ENCODE measurements around the gene BCL2L11.

The BCL2L11 gene

GRCh38 chr2:111117598-111118480 lies 2.9 kb upstream of the BCL2L11 start:
- no peak for DNase-seq (ENCODE audit: low spot score)

GRCh38 chr2:111118481-111118980 lies 2.2 kb upstream of the BCL2L11 start:
- no peak for DNase-seq (ENCODE audit: low spot score)

GRCh38 chr2:111118981-111119821 lies 1.5 kb upstream of the BCL2L11 start:
- no peak for DNase-seq (ENCODE audit: low spot score)

GRCh38 chr2:111119822-111120252 lies 877 bp upstream of the BCL2L11 start:
- DNase-seq (ENCODE audit: low spot score): no peak

- peak; percentile 33 for DNase-seq (ENCODE audit: low spot score)
Observed at GRCh38 chr2:111121028-111121827, 514 bp downstream of the BCL2L11 start.

GRCh38 chr2:111121828-111122630 lies 1.3 kb downstream of the BCL2L11 start:
- DNase-seq (ENCODE audit: low spot score): peak; percentile 87

GRCh38 chr2:111122631-111123421 lies 2.1 kb downstream of the BCL2L11 start:
- peak; percentile 77 for DNase-seq (ENCODE audit: low spot score)

- no peak for DNase-seq (ENCODE audit: low spot score)
Observed at GRCh38 chr2:111123751-111124150, 3.0 kb downstream of the BCL2L11 start.

- no peak for DNase-seq (ENCODE audit: low spot score)
Observed at GRCh38 chr2:111126581-111126980, 5.9 kb downstream of the BCL2L11 start.

GRCh38 chr2:111127351-111127750 lies 6.6 kb downstream of the BCL2L11 start:
- no peak for DNase-seq (ENCODE audit: low spot score)

GRCh38 chr2:111128096-111128495 lies 7.4 kb downstream of the BCL2L11 start:
- DNase-seq (ENCODE audit: low spot score): no peak

- no peak for DNase-seq (ENCODE audit: low spot score)
Observed at GRCh38 chr2:111133603-111134002, 12.9 kb downstream of the BCL2L11 start.

- DNase-seq (ENCODE audit: low spot score): no peak
Observed at GRCh38 chr2:111134055-111134454, 13.3 kb downstream of the BCL2L11 start.

GRCh38 chr2:111135237-111135909 lies 14.7 kb downstream of the BCL2L11 start:
- no peak for DNase-seq (ENCODE audit: low spot score)

GRCh38 chr2:111135910-111136297 lies 15.2 kb downstream of the BCL2L11 start:
- no peak for DNase-seq (ENCODE audit: low spot score)

- no peak for DNase-seq (ENCODE audit: low spot score)
Observed at GRCh38 chr2:111138839-111139238, 18.1 kb downstream of the BCL2L11 start.

- DNase-seq (ENCODE audit: low spot score): no peak
Observed at GRCh38 chr2:111139637-111140317, 19.1 kb downstream of the BCL2L11 start.

- DNase-seq (ENCODE audit: low spot score): no peak
Observed at GRCh38 chr2:111140815-111141214, 20.1 kb downstream of the BCL2L11 start.

- DNase-seq (ENCODE audit: low spot score): no peak
Observed at GRCh38 chr2:111142101-111142500, 21.4 kb downstream of the BCL2L11 start.

All from globus pallidus (tissue), 1 donor.